ENCODE data around the gene ZAR1. TPM values are rescaled to one million over a fixed set of nuclear protein-coding genes. Genes with fewer than 3 reads are reported as not detected.

ZAR1 gene
- total RNA-seq, 1 donor from 2014 or later, result not detected

GRCh38 chr4:48504026-48504330, 13.9 kb downstream of the ZAR1 start:
- Mint-ChIP-seq H3K27me3 (ENCODE audit: unreplicated experiment) (no peaks in the 10 kb centered on the region), H3K27ac (ENCODE audit: unreplicated experiment) (no peak overlapping the region), H3K4me1 (ENCODE audit: unreplicated experiment) (no peaks in the 10 kb centered on the region), H3K4me3 (ENCODE audit: unreplicated experiment) (no peak overlapping the region), H3K9me3 (ENCODE audit: unreplicated experiment) (no peaks in the 10 kb centered on the region), H3K36me3 (ENCODE audit: low read depth, unreplicated experiment) (peaks cover 22% of the 10 kb centered on the region)
- TF ChIP-seq CTCF (IDR thresholded peaks at IDR 0.05; ENCODE audit: unreplicated experiment), result no peak
- no peak for DNase-seq (ENCODE audit: low spot score)

DNA sequence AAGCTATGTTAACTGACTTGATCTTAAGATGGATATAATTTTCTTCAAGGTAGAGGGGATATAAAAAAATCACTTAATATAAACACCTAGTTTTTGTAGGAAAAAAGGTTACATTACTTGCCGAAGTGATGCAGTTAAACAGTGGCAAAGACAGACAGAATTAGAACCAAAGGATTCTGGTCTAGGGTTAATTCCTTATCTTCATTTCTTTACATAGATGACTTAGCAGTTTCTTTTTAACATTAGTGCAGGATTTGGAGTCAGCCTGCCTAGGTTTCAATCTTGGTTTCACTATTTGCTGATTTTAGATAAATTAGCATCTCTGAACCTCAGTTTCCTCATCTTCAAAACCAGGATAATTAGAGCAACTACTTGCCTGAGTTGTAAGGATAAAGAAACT, 14.3 kb downstream of the ZAR1 start:
- DNase-seq (ENCODE audit: low spot score), result no peak
- no peak for TF ChIP-seq CTCF (IDR thresholded peaks at IDR 0.05; ENCODE audit: unreplicated experiment)
- no peaks in the 10 kb centered on the region for H3K4me1 Mint-ChIP-seq (ENCODE audit: unreplicated experiment)
- H3K27me3 Mint-ChIP-seq (ENCODE audit: unreplicated experiment), result no peaks in the 10 kb centered on the region
- H3K36me3 Mint-ChIP-seq (ENCODE audit: low read depth, unreplicated experiment), result peaks cover 21% of the 10 kb centered on the region
- H3K27ac Mint-ChIP-seq (ENCODE audit: unreplicated experiment), result no peak overlapping the region
- H3K4me3 Mint-ChIP-seq (ENCODE audit: unreplicated experiment), result no peak overlapping the region
- no peaks in the 10 kb centered on the region for H3K9me3 Mint-ChIP-seq (ENCODE audit: unreplicated experiment)

GRCh38 chr4:48506716-48507115, 16.7 kb downstream of the ZAR1 start:
- H3K27ac Mint-ChIP-seq (ENCODE audit: unreplicated experiment), result no peak overlapping the region
- no peaks in the 10 kb centered on the region for H3K4me1 Mint-ChIP-seq (ENCODE audit: unreplicated experiment)
- no peak for TF ChIP-seq CTCF (IDR thresholded peaks at IDR 0.05; ENCODE audit: unreplicated experiment)
- no peak for DNase-seq (ENCODE audit: low spot score)
- no peak overlapping the region for H3K4me3 Mint-ChIP-seq (ENCODE audit: unreplicated experiment)
- no peaks in the 10 kb centered on the region for H3K27me3 Mint-ChIP-seq (ENCODE audit: unreplicated experiment)
- H3K36me3 Mint-ChIP-seq (ENCODE audit: low read depth, unreplicated experiment), result peaks cover 19% of the 10 kb centered on the region
- no peaks in the 10 kb centered on the region for H3K9me3 Mint-ChIP-seq (ENCODE audit: unreplicated experiment)

DNA sequence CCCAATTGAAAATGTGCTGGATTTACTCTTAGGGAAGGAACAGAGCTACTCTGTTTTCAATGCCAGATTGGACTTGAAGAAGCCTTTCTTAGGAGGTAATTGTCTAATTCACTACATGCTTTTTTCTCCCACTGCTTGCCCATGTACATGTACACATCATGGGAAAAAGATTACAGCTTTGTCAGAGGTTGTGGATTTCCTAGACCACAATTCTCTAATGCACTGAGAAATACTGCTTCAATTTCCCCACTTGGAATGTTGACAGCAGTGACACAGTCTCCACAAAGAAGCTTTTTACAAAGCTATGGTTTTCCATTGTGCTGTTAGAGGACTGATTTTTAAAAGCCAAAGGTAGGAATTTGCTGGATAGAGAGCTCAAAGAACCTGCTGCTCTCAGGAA, 19.5 kb downstream of the ZAR1 start:
- no peaks in the 10 kb centered on the region for H3K9me3 Mint-ChIP-seq (ENCODE audit: unreplicated experiment)
- no peak overlapping the region for H3K4me3 Mint-ChIP-seq (ENCODE audit: unreplicated experiment)
- TF ChIP-seq CTCF (IDR thresholded peaks at IDR 0.05; ENCODE audit: unreplicated experiment), result no peak
- H3K27ac Mint-ChIP-seq (ENCODE audit: unreplicated experiment), result no peak overlapping the region
- H3K4me1 Mint-ChIP-seq (ENCODE audit: unreplicated experiment), result no peaks in the 10 kb centered on the region
- H3K36me3 Mint-ChIP-seq (ENCODE audit: low read depth, unreplicated experiment), result peaks cover 34% of the 10 kb centered on the region
- no peak for DNase-seq (ENCODE audit: low spot score)
- H3K27me3 Mint-ChIP-seq (ENCODE audit: unreplicated experiment), result no peaks in the 10 kb centered on the region

DNA sequence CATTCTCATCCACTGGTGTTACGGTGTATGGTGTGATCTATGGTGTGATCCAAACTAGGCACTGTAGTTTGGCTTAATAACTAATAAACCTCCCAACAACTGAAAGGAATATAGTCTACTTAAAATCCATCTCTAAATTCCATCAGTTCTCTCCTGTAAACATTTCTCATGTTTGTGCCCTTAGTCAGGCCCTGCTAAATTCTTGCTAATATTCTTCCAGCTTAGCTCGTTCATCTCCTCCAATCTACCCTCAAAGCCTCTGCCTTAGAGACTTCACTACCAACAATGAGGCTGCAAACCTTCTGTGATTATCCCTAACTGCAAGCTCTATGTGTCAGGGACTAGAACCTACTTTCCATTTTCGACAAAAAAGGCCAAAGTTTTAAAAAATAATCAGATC, 28.1 kb downstream of the ZAR1 start:
- DNase-seq (ENCODE audit: low spot score), result no peak
- H3K4me1 Mint-ChIP-seq (ENCODE audit: unreplicated experiment), result no peaks in the 10 kb centered on the region
- H3K27ac Mint-ChIP-seq (ENCODE audit: unreplicated experiment), result no peak overlapping the region
- no peak for TF ChIP-seq CTCF (IDR thresholded peaks at IDR 0.05; ENCODE audit: unreplicated experiment)
- no peaks in the 10 kb centered on the region for H3K9me3 Mint-ChIP-seq (ENCODE audit: unreplicated experiment)
- peaks cover 3% of the 10 kb centered on the region for H3K27me3 Mint-ChIP-seq (ENCODE audit: unreplicated experiment)
- H3K4me3 Mint-ChIP-seq (ENCODE audit: unreplicated experiment), result peak overlapping the region; percentile 32
- H3K36me3 Mint-ChIP-seq (ENCODE audit: low read depth, unreplicated experiment), result peaks cover 54% of the 10 kb centered on the region

Data from endothelial cell (in vitro differentiated cells).